Caco-2 (cell line): ENCODE results near the gene ZYX. TPM values are rescaled to one million over a fixed set of nuclear protein-coding genes. Genes with fewer than 3 reads are reported as not detected.
"Not testable (repeated sequence)": the region's sequence is repeated elsewhere in the genome, so short reads cannot be mapped to it uniquely, and the experiment has no call there.

Experiments used
- BruUV-seq: library from RNA; stranded (reverse); fragments of 400-500 nt; replicated peaks from 2 replicates; lab custom pipeline; 2021; lab: Mats Ljungman, UMichigan
- CTCF ChIA-PET: fragments of 300-600 bp; sonication (Branson Sonifier 250); formaldehyde crosslinking; loops from one replicate; lab custom pipeline; 2022; ENCODE audit warnings: antibody characterized with exemption; lab: Charles Lee
- POLR2A ChIA-PET: fragments of 300-600 bp; sonication (Branson Sonifier 250); formaldehyde crosslinking; loops from one replicate; lab custom pipeline; 2022; ENCODE audit warnings: antibody characterized with exemption; lab: Charles Lee
- DNase-seq, 2 experiments: peaks; one replicate each; pipeline versions ENCODE4 v3.0.0 to v3.0.0-alpha.2; 2020 to 2022
- H3K27me3 ChIP-seq: replicated peaks from 2 replicates; pipeline ENCODE4 v1.6.0; 2011; ENCODE audit warnings: low read length; ENCODE audit not compliant: control insufficient read depth, insufficient read depth
- H3K36me3 ChIP-seq: 2 replicates; pipeline ENCODE4 v1.5.1; 2011; ENCODE audit warnings: low read length; ENCODE audit not compliant: control insufficient read depth, insufficient read depth
- H3K4me1 ChIP-seq: fragments of 250-450 bp; sonication (Bioruptor Pico); 2 replicates; pipeline ENCODE4 v1.5.1; 2020; ENCODE audit warnings: mild to moderate bottlenecking
- H3K4me3 ChIP-seq: 2 replicates; pipeline ENCODE4 v1.5.1; 2011; ENCODE audit warnings: low read depth, mild to moderate bottlenecking, control low read depth, low read length
- H3K9me3 ChIP-seq: fragments of 250-450 bp; sonication (Bioruptor Pico); 2 replicates; pipeline ENCODE4 v1.5.1; 2020; ENCODE audit warnings: mild to moderate bottlenecking, moderate library complexity
- H3K27ac Mint-ChIP-seq: one replicate; pipeline ENCODE4 v1.8.0; 2022; ENCODE audit warnings: mixed read lengths; ENCODE audit not compliant: unreplicated experiment
- H3K27me3 Mint-ChIP-seq: one replicate; pipeline ENCODE4 v1.8.0; 2022; ENCODE audit warnings: mixed read lengths; ENCODE audit not compliant: insufficient read depth, unreplicated experiment
- H3K36me3 Mint-ChIP-seq: one replicate; pipeline ENCODE4 v1.8.0; 2022; ENCODE audit warnings: mild to moderate bottlenecking, mixed read lengths; ENCODE audit not compliant: insufficient read depth, unreplicated experiment
- H3K4me1 Mint-ChIP-seq: one replicate; pipeline ENCODE4 v1.8.0; 2022; ENCODE audit warnings: low read depth, mixed read lengths; ENCODE audit not compliant: unreplicated experiment
- H3K4me3 Mint-ChIP-seq: one replicate; pipeline ENCODE4 v1.8.0; 2022; ENCODE audit warnings: mild to moderate bottlenecking, moderate library complexity, mixed read lengths; ENCODE audit not compliant: unreplicated experiment
- H3K9me3 Mint-ChIP-seq: one replicate; pipeline ENCODE4 v1.8.0; 2022; ENCODE audit warnings: mixed read lengths; ENCODE audit not compliant: unreplicated experiment
- CTCF ChIP-seq, 2 experiments: fragments of 200-600 bp in 1 of 2; IDR thresholded peaks; 1 replicate in 1 of 2; 2 replicates in 1 of 2; pipeline versions ENCODE4 v1.5.1 to v1.8.0; 2011 to 2022; ENCODE audit warnings: antibody characterized with exemption in 1 of 2, control low read depth in 1 of 2, inconsistent platforms in 1 of 2, low read depth in 1 of 2, low read length in 1 of 2, mild to moderate bottlenecking in 1 of 2, moderate library complexity in 1 of 2; ENCODE audit not compliant: insufficient read depth in 1 of 2, severe bottlenecking in 1 of 2, unreplicated experiment in 1 of 2
- intact Hi-C: fragments of 100-400 bp; cut with micrococcal nuclease; formaldehyde crosslinking; loops from one replicate; pipeline ENCODE4 v1.10.0; 2022; ENCODE audit not compliant: unreplicated experiment
- total RNA-seq: library from RNA; stranded (reverse); gene quantifications from 2 replicates; pipeline ENCODE4 v1.2.3, GENCODE V29; 2022

The ZYX gene
- total RNA-seq, 1 experiment from 2014 or later = 147 TPM

GRCh38 chr7:143419880-143420279 lies 38.7 kb downstream of the ZYX start:
- no peak overlapping the region for H3K4me3 Mint-ChIP-seq
- no peak for DNase-seq
- Histone ChIP-seq H3K27me3 (no peaks in the 10 kb centered on the region), H3K9me3 (peaks cover 3% of the 10 kb centered on the region; the same call in 1 of the 2 replicates), H3K36me3 (no peaks in the 10 kb centered on the region; the same call in 1 of the 2 replicates), H3K4me3 (no peak overlapping the region), H3K4me1 (no peaks in the 10 kb centered on the region; the same call in 1 of the 2 replicates)
- H3K9me3 Mint-ChIP-seq = no peaks in the 10 kb centered on the region
- BruUV-seq = no TSS peak
- H3K27ac Mint-ChIP-seq = no peak overlapping the region
- ChIA-PET POLR2A (no interaction called here), CTCF (no interaction called here)
- intact Hi-C loops = no loop called here
- no peaks in the 10 kb centered on the region for H3K36me3 Mint-ChIP-seq
- no peaks in the 10 kb centered on the region for H3K27me3 Mint-ChIP-seq
- peaks cover 13% of the 10 kb centered on the region for H3K4me1 Mint-ChIP-seq
- no peak for TF ChIP-seq CTCF (IDR thresholded peaks at IDR 0.05; ENCODE audit: insufficient read depth in 1 of 2, low read depth in 1 of 2, low read length in 1 of 2, severe bottlenecking in 1 of 2, unreplicated experiment in 1 of 2)

- CTCF ChIA-PET = not testable (repeated sequence)
These were observed 39.5 kb downstream of the ZYX start for GRCh38 chr7:143420624-143421023.

DNA sequence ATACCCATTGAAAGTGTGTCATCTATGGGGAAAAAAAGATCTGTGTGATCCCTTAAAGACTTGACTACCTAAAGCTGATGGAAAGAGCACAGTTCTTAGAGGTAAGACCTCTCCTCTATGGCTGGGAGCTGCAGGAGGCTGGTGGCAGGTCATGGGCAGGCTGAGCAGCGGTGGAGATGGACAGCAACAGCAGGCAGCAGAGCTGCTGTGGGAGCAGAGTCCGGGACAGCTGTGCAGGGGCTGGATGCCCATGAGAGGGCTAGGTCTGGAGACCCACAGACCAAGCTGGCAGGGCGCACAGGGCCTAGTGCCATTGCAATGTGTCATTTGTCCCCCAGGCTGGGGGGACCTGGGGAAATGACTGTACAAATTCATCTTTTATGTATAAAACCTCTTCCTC lies 40.9 kb downstream of the ZYX start:
- no peaks in the 10 kb centered on the region for H3K27me3 Mint-ChIP-seq
- POLR2A ChIA-PET = no interaction called here
- Histone ChIP-seq H3K4me3 (no peak overlapping the region), H3K9me3 (peaks cover 3% of the 10 kb centered on the region; the same call in 1 of the 2 replicates), H3K4me1 (peaks cover 5% of the 10 kb centered on the region; the same call in 1 of the 2 replicates), H3K27me3 (no peaks in the 10 kb centered on the region), H3K36me3 (no peaks in the 10 kb centered on the region; the same call in 1 of the 2 replicates)
- H3K4me1 Mint-ChIP-seq = peaks cover 7% of the 10 kb centered on the region
- no peaks in the 10 kb centered on the region for H3K36me3 Mint-ChIP-seq
- no peaks in the 10 kb centered on the region for H3K9me3 Mint-ChIP-seq
- CTCF ChIA-PET = no interaction called here
- H3K27ac Mint-ChIP-seq = no peak overlapping the region
- no peak for TF ChIP-seq CTCF (IDR thresholded peaks at IDR 0.05; ENCODE audit: insufficient read depth in 1 of 2, low read depth in 1 of 2, low read length in 1 of 2, severe bottlenecking in 1 of 2, unreplicated experiment in 1 of 2)
- H3K4me3 Mint-ChIP-seq = no peak overlapping the region
- no TSS peak for BruUV-seq
- intact Hi-C loops = no loop called here
- no peak for DNase-seq

More at GRCh38 chr7:143420624-143421023, 39.5 kb downstream of the ZYX start:
- intact Hi-C loops, H3K36me3 ChIP-seq, H3K9me3 ChIP-seq, DNase-seq, H3K4me3 ChIP-seq, H3K27me3 ChIP-seq, H3K36me3 Mint-ChIP-seq, POLR2A ChIA-PET, H3K4me1 Mint-ChIP-seq, BruUV-seq, H3K27me3 Mint-ChIP-seq, H3K4me3 Mint-ChIP-seq, H3K27ac Mint-ChIP-seq, H3K4me1 ChIP-seq, H3K9me3 Mint-ChIP-seq: not testable (repeated sequence)

DNA sequence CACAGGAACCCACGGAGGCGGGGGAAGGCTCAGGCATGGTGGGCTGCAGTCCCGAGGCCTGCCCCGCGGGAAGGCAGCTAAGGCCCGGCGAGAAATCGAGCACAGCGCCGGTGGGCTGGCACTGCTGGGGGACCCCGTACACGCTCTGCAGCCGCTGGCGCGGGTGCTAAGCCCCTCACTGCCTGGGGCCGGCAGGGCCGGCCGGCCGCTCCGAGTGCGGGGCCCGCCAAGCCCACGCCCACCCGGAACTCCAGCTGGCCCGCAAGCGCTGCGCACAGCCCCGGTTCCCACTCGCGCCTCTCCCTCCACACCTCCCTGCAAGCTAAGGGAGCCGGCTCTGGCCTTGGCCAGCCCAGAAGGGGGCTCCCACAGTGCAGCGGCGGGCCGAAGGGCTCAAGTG lies 43.3 kb downstream of the ZYX start:
- DNase-seq, H3K4me3 Mint-ChIP-seq, H3K27me3 ChIP-seq, H3K9me3 Mint-ChIP-seq, H3K4me1 Mint-ChIP-seq, H3K36me3 Mint-ChIP-seq, H3K36me3 ChIP-seq, H3K27me3 Mint-ChIP-seq, BruUV-seq, intact Hi-C loops, POLR2A ChIA-PET, H3K9me3 ChIP-seq, H3K27ac Mint-ChIP-seq, H3K4me1 ChIP-seq, H3K4me3 ChIP-seq: not testable (repeated sequence)
- CTCF ChIA-PET = interaction anchor here (1.5 kb wide), 1 partner anchor 17 kb away, joined by 4 read pairs; no protein-coding TSS in a partner anchor
